Measurements from ENCODE around the gene GNG12. TPM values are rescaled to one million over a fixed set of nuclear protein-coding genes. Genes with fewer than 3 reads are reported as not detected.
A peak's percentile ranks its signal among the peaks of the same experiment; 100 is the strongest.

The GNG12 gene
- total and polyA plus RNA-seq, 4 donors = 61.3 to 157 (median 78.5) TPM

- H3K27ac ChIP-seq (ENCODE audit: low read depth, low read length) = no peak overlapping the region
- H3K36me3 ChIP-seq (ENCODE audit: control insufficient read depth, insufficient read depth, low read length) = no peaks in the 10 kb centered on the region
- no peaks in the 10 kb centered on the region for H3K9me3 ChIP-seq (ENCODE audit: control insufficient read depth, insufficient read depth, low read length)
- WGBS (ENCODE audit: insufficient coverage) = 83% methylated on average over 2 of the region's 3 CpGs
- no peak overlapping the region for H3K4me3 ChIP-seq (ENCODE audit: low read depth, low read length)
- peaks cover 3% of the 10 kb centered on the region for H3K4me1 ChIP-seq (ENCODE audit: control insufficient read depth, insufficient read depth, low read length)
- no peaks in the 10 kb centered on the region for H3K27me3 ChIP-seq (ENCODE audit: control insufficient read depth, insufficient read depth, low read length)
- no peak for DNase-seq (ENCODE audit: low read depth in 4 of 6, low spot score in 6 of 6)
Observed at GRCh38 chr1:67743072-67743725, 90.1 kb downstream of the GNG12 start.

GRCh38 chr1:67741736-67742135, 91.5 kb downstream of the GNG12 start:
- Histone ChIP-seq H3K27me3 (ENCODE audit: control insufficient read depth, insufficient read depth, low read length) (no peaks in the 10 kb centered on the region), H3K4me3 (ENCODE audit: low read depth, low read length) (no peak overlapping the region), H3K4me1 (ENCODE audit: control insufficient read depth, insufficient read depth, low read length) (peaks cover 6% of the 10 kb centered on the region), H3K36me3 (ENCODE audit: control insufficient read depth, insufficient read depth, low read length) (no peaks in the 10 kb centered on the region), H3K27ac (ENCODE audit: low read depth, low read length) (no peak overlapping the region), H3K9me3 (ENCODE audit: control insufficient read depth, insufficient read depth, low read length) (no peaks in the 10 kb centered on the region)
- 100% methylated on average over 1 of the region's 1 CpG for WGBS (ENCODE audit: insufficient coverage)
- DNase-seq (ENCODE audit: low read depth in 4 of 6, low spot score in 6 of 6) = no peak

DNA sequence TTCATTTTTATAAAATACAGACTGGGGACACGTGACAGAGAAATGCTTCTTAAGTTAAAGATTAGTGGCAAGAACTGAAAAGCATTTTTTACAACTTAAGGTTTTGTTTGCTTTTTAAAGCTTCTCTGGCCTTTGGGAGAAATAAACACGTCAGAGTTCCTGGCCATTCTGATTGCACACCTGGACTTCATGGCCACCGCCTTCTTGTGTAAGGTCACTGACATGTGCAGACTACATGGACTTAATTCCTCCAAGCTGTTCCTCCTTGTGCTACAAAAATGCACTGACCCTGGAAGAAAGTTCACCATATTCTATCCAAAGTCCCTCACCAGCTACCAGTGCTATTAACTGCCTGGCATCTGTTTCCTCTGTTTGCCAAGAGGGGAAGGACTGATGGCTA, 92.1 kb downstream of the GNG12 start:
- Histone ChIP-seq H3K27ac (ENCODE audit: low read depth, low read length) (no peak overlapping the region), H3K4me1 (ENCODE audit: control insufficient read depth, insufficient read depth, low read length) (peaks cover 8% of the 10 kb centered on the region), H3K9me3 (ENCODE audit: control insufficient read depth, insufficient read depth, low read length) (no peaks in the 10 kb centered on the region), H3K27me3 (ENCODE audit: control insufficient read depth, insufficient read depth, low read length) (no peaks in the 10 kb centered on the region), H3K36me3 (ENCODE audit: control insufficient read depth, insufficient read depth, low read length) (no peaks in the 10 kb centered on the region), H3K4me3 (ENCODE audit: low read depth, low read length) (no peak overlapping the region)
- no peak for DNase-seq (ENCODE audit: low read depth in 4 of 6, low spot score in 6 of 6)
- 86% methylated on average over 2 of the region's 3 CpGs for WGBS (ENCODE audit: insufficient coverage)

DNA sequence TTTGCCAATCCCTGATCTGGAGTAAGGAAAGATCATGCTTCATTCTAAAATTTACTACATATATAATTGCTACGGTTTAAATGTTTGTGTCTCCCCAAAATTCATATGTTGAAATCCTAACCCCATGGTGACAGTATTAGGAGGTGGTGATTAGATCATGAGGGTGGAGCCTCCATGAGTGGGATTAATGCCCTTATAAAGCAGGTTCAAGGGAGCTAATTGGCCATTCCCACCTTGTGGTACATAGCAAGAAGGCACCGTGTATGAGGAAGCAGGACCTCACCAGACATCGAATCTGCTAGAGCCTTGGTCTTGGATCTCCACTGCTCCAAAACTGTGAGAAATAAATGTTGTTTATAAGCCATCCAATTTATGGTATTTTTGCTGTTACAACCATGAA, 92.7 kb downstream of the GNG12 start:
- WGBS (ENCODE audit: insufficient coverage) = no CpG with 5 or more reads among the region's 3 CpGs
- Histone ChIP-seq H3K27ac (ENCODE audit: low read depth, low read length) (no peak overlapping the region), H3K27me3 (ENCODE audit: control insufficient read depth, insufficient read depth, low read length) (no peaks in the 10 kb centered on the region), H3K4me1 (ENCODE audit: control insufficient read depth, insufficient read depth, low read length) (peaks cover 12% of the 10 kb centered on the region), H3K9me3 (ENCODE audit: control insufficient read depth, insufficient read depth, low read length) (no peaks in the 10 kb centered on the region), H3K4me3 (ENCODE audit: low read depth, low read length) (no peak overlapping the region), H3K36me3 (ENCODE audit: control insufficient read depth, insufficient read depth, low read length) (no peaks in the 10 kb centered on the region)
- no peak for DNase-seq (ENCODE audit: low read depth in 4 of 6, low spot score in 6 of 6)

- Histone ChIP-seq H3K9me3 (ENCODE audit: control insufficient read depth, insufficient read depth, low read length) (no peaks in the 10 kb centered on the region), H3K27me3 (ENCODE audit: control insufficient read depth, insufficient read depth, low read length) (no peaks in the 10 kb centered on the region), H3K4me1 (ENCODE audit: control insufficient read depth, insufficient read depth, low read length) (peaks cover 12% of the 10 kb centered on the region), H3K4me3 (ENCODE audit: low read depth, low read length) (no peak overlapping the region), H3K36me3 (ENCODE audit: control insufficient read depth, insufficient read depth, low read length) (no peaks in the 10 kb centered on the region), H3K27ac (ENCODE audit: low read depth, low read length) (no peak overlapping the region)
- no peak for DNase-seq (ENCODE audit: low read depth in 4 of 6, low spot score in 6 of 6)
- 94% methylated on average over 5 of the region's 5 CpGs for WGBS (ENCODE audit: insufficient coverage)
Observed at GRCh38 chr1:67739361-67739760, 93.9 kb downstream of the GNG12 start.

GRCh38 chr1:67738401-67738800, 94.9 kb downstream of the GNG12 start:
- Histone ChIP-seq H3K27me3 (ENCODE audit: control insufficient read depth, insufficient read depth, low read length) (no peaks in the 10 kb centered on the region), H3K4me1 (ENCODE audit: control insufficient read depth, insufficient read depth, low read length) (peaks cover 12% of the 10 kb centered on the region), H3K4me3 (ENCODE audit: low read depth, low read length) (no peak overlapping the region), H3K27ac (ENCODE audit: low read depth, low read length) (no peak overlapping the region), H3K36me3 (ENCODE audit: control insufficient read depth, insufficient read depth, low read length) (no peaks in the 10 kb centered on the region), H3K9me3 (ENCODE audit: control insufficient read depth, insufficient read depth, low read length) (no peaks in the 10 kb centered on the region)
- no peak for DNase-seq (ENCODE audit: low read depth in 4 of 6, low spot score in 6 of 6)
- 81% methylated on average over 4 of the region's 4 CpGs for WGBS (ENCODE audit: insufficient coverage)

GRCh38 chr1:67737875-67738274, 95.4 kb downstream of the GNG12 start:
- no peak overlapping the region for H3K27ac ChIP-seq (ENCODE audit: low read depth, low read length)
- H3K36me3 ChIP-seq (ENCODE audit: control insufficient read depth, insufficient read depth, low read length) = no peaks in the 10 kb centered on the region
- no peak for DNase-seq (ENCODE audit: low read depth in 4 of 6, low spot score in 6 of 6)
- H3K4me1 ChIP-seq (ENCODE audit: control insufficient read depth, insufficient read depth, low read length) = peaks cover 14% of the 10 kb centered on the region
- no peaks in the 10 kb centered on the region for H3K27me3 ChIP-seq (ENCODE audit: control insufficient read depth, insufficient read depth, low read length)
- H3K9me3 ChIP-seq (ENCODE audit: control insufficient read depth, insufficient read depth, low read length) = no peaks in the 10 kb centered on the region
- H3K4me3 ChIP-seq (ENCODE audit: low read depth, low read length) = no peak overlapping the region
- WGBS (ENCODE audit: insufficient coverage) = 90% methylated on average over 2 of the region's 3 CpGs

GRCh38 chr1:67736750-67737149, 96.5 kb downstream of the GNG12 start:
- H3K27ac ChIP-seq (ENCODE audit: low read depth, low read length) = peak overlapping the region; percentile 70

GRCh38 chr1:67735806-67736627, 97.2 kb downstream of the GNG12 start:
- peak in 4 of 6 donors; percentile 27 to 82 (median 52) for DNase-seq (ENCODE audit: low read depth in 4 of 6, low spot score in 6 of 6)
- Histone ChIP-seq H3K9me3 (ENCODE audit: control insufficient read depth, insufficient read depth, low read length) (no peaks in the 10 kb centered on the region), H3K4me1 (ENCODE audit: control insufficient read depth, insufficient read depth, low read length) (peaks cover 18% of the 10 kb centered on the region), H3K36me3 (ENCODE audit: control insufficient read depth, insufficient read depth, low read length) (no peaks in the 10 kb centered on the region), H3K4me3 (ENCODE audit: low read depth, low read length) (no peak overlapping the region), H3K27ac (ENCODE audit: low read depth, low read length) (peak overlapping the region; percentile 70), H3K27me3 (ENCODE audit: control insufficient read depth, insufficient read depth, low read length) (no peaks in the 10 kb centered on the region)
- 21% methylated on average over 7 of the region's 11 CpGs for WGBS (ENCODE audit: insufficient coverage)

More at GRCh38 chr1:67736750-67737149, 96.5 kb downstream of the GNG12 start:
- Histone ChIP-seq H3K9me3 (ENCODE audit: control insufficient read depth, insufficient read depth, low read length) (no peaks in the 10 kb centered on the region), H3K36me3 (ENCODE audit: control insufficient read depth, insufficient read depth, low read length) (no peaks in the 10 kb centered on the region), H3K4me1 (ENCODE audit: control insufficient read depth, insufficient read depth, low read length) (peaks cover 18% of the 10 kb centered on the region), H3K4me3 (ENCODE audit: low read depth, low read length) (no peak overlapping the region), H3K27me3 (ENCODE audit: control insufficient read depth, insufficient read depth, low read length) (no peaks in the 10 kb centered on the region)
- WGBS (ENCODE audit: insufficient coverage) = 94% methylated on average over 2 of the region's 3 CpGs
- no peak for DNase-seq (ENCODE audit: low read depth in 4 of 6, low spot score in 6 of 6)

DNA sequence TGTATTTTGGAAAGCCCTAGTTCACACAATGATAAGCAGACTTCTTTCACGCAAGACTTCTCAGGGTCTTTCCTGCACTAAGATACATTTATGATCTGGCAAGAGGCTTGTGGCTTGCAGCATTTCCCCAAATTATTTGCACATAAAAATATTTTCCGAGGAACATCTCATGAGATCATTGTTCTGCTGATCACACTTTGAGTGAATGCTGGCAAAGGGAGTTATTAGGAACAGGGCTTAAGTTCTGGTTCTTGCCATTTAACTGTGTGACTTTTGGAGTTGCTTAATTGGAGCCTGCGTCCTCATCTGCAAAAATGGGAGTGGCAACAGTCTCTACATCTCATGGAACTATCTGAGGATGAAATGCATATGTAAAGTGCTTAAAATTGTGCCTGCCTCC, 98.1 kb downstream of the GNG12 start:
- H3K9me3 ChIP-seq (ENCODE audit: control insufficient read depth, insufficient read depth, low read length) = no peaks in the 10 kb centered on the region
- no peak overlapping the region for H3K27ac ChIP-seq (ENCODE audit: low read depth, low read length)
- no peak overlapping the region for H3K4me3 ChIP-seq (ENCODE audit: low read depth, low read length)
- WGBS (ENCODE audit: insufficient coverage) = 80% methylated on average over 1 of the region's 3 CpGs
- H3K36me3 ChIP-seq (ENCODE audit: control insufficient read depth, insufficient read depth, low read length) = no peaks in the 10 kb centered on the region
- DNase-seq (ENCODE audit: low read depth in 4 of 6, low spot score in 6 of 6) = no peak
- peaks cover 18% of the 10 kb centered on the region for H3K4me1 ChIP-seq (ENCODE audit: control insufficient read depth, insufficient read depth, low read length)
- no peaks in the 10 kb centered on the region for H3K27me3 ChIP-seq (ENCODE audit: control insufficient read depth, insufficient read depth, low read length)
